ENCODE data around the gene N4BP3. TPM values are rescaled to one million over a fixed set of nuclear protein-coding genes. Genes with fewer than 3 reads are reported as not detected.

N4BP3 gene
- total RNA-seq, 2 experiments from 2014 or later: 26.1 to 28.3 TPM

- TF ChIP-seq CTCF (conservative IDR thresholded peaks at IDR 0.05; ENCODE audit: low read length): no peak
- no peak for TF ChIP-seq EZH2phosphoT487 (IDR thresholded peaks at IDR 0.05; ENCODE audit: borderline replicate concordance, low read depth, low read length)
- Histone ChIP-seq H3K27ac (ENCODE audit: low read depth, low read length, poor library complexity, severe bottlenecking) (no peak overlapping the region), H3K4me3 (ENCODE audit: low read depth, low read length, poor library complexity, severe bottlenecking) (no peak overlapping the region), H3K79me2 (ENCODE audit: insufficient read depth, low read depth, low read length) (no peaks in the 10 kb centered on the region), H3K9me2 (ENCODE audit: insufficient read depth, low read length) (no peaks in the 10 kb centered on the region), H3K4me2 (ENCODE audit: low read length) (no peak overlapping the region), H3K9me3 (ENCODE audit: low read length) (no peaks in the 10 kb centered on the region), H2AFZ (ENCODE audit: low read length) (no peak overlapping the region), H3K4me1 (ENCODE audit: insufficient read depth, low read length, poor library complexity, severe bottlenecking) (no peaks in the 10 kb centered on the region), H3K36me3 (ENCODE audit: insufficient read depth, low read length) (peaks cover 95% of the 10 kb centered on the region), H4K20me1 (ENCODE audit: insufficient read depth, low read length) (no peaks in the 10 kb centered on the region)
- no peak for DNase-seq (ENCODE audit: low spot score)
- CTCF ChIA-PET (ENCODE audit: unreplicated experiment): no interaction called here
- BruUV-seq (replicated peaks): no TSS peak
- POLR2A ChIA-PET: interaction anchor here (1.3 kb wide), 1 partner anchor 11 kb away, joined by 11 read pairs; the partner anchor contains the start of gene NHP2
- intact Hi-C loops (cut with micrococcal nuclease; ENCODE audit: unreplicated experiment): no loop called here
Measured at GRCh38 chr5:178142642-178143041, 29.3 kb downstream of the N4BP3 start.

GRCh38 chr5:178143246-178143645 lies 29.9 kb downstream of the N4BP3 start:
- no peaks in the 10 kb centered on the region for H3K79me2 ChIP-seq (ENCODE audit: insufficient read depth, low read depth, low read length)
- no peak for TF ChIP-seq CTCF (conservative IDR thresholded peaks at IDR 0.05; ENCODE audit: low read length)
- no peak for TF ChIP-seq EZH2phosphoT487 (IDR thresholded peaks at IDR 0.05; ENCODE audit: borderline replicate concordance, low read depth, low read length)
- CTCF ChIA-PET (ENCODE audit: unreplicated experiment): interaction anchor here (0.6 to 1.3 kb wide), 2 partner anchors 25 to 72 kb away, joined by 3 to 5 read pairs; no protein-coding TSS in a partner anchor

GRCh38 chr5:178143901-178144300 lies 30.6 kb downstream of the N4BP3 start:
- ChIA-PET POLR2A (no interaction called here), CTCF (ENCODE audit: unreplicated experiment) (interaction anchor here (0.5 to 1.3 kb wide), 3 partner anchors 25 to 73 kb away, joined by 3 to 5 read pairs (median 5); no protein-coding TSS in a partner anchor)
- no peak for DNase-seq (ENCODE audit: low spot score)
- Histone ChIP-seq H3K4me2 (ENCODE audit: low read length) (no peak overlapping the region), H3K4me3 (ENCODE audit: low read depth, low read length, poor library complexity, severe bottlenecking) (no peak overlapping the region), H3K4me1 (ENCODE audit: insufficient read depth, low read length, poor library complexity, severe bottlenecking) (no peaks in the 10 kb centered on the region), H3K36me3 (ENCODE audit: insufficient read depth, low read length) (peaks cover 95% of the 10 kb centered on the region), H3K27ac (ENCODE audit: low read depth, low read length, poor library complexity, severe bottlenecking) (no peak overlapping the region), H3K9me3 (ENCODE audit: low read length) (no peaks in the 10 kb centered on the region), H4K20me1 (ENCODE audit: insufficient read depth, low read length) (no peaks in the 10 kb centered on the region), H3K9me2 (ENCODE audit: insufficient read depth, low read length) (no peaks in the 10 kb centered on the region), H3K79me2 (ENCODE audit: insufficient read depth, low read depth, low read length) (no peaks in the 10 kb centered on the region), H2AFZ (ENCODE audit: low read length) (no peak overlapping the region)
- TF ChIP-seq CTCF (conservative IDR thresholded peaks at IDR 0.05; ENCODE audit: low read length) (no peak), EZH2phosphoT487 (IDR thresholded peaks at IDR 0.05; ENCODE audit: borderline replicate concordance, low read depth, low read length) (no peak)
- no TSS peak for BruUV-seq (replicated peaks)
- intact Hi-C loops (cut with micrococcal nuclease; ENCODE audit: unreplicated experiment): no loop called here

More at GRCh38 chr5:178143246-178143645, 29.9 kb downstream of the N4BP3 start:
- BruUV-seq (replicated peaks): no TSS peak
- Histone ChIP-seq H3K4me3 (ENCODE audit: low read depth, low read length, poor library complexity, severe bottlenecking) (no peak overlapping the region), H3K9me2 (ENCODE audit: insufficient read depth, low read length) (no peaks in the 10 kb centered on the region), H3K4me1 (ENCODE audit: insufficient read depth, low read length, poor library complexity, severe bottlenecking) (no peaks in the 10 kb centered on the region), H2AFZ (ENCODE audit: low read length) (no peak overlapping the region), H4K20me1 (ENCODE audit: insufficient read depth, low read length) (no peaks in the 10 kb centered on the region), H3K4me2 (ENCODE audit: low read length) (no peak overlapping the region), H3K36me3 (ENCODE audit: insufficient read depth, low read length) (peaks cover 95% of the 10 kb centered on the region), H3K27ac (ENCODE audit: low read depth, low read length, poor library complexity, severe bottlenecking) (no peak overlapping the region), H3K9me3 (ENCODE audit: low read length) (no peaks in the 10 kb centered on the region)
- POLR2A ChIA-PET: interaction anchor here (0.5 to 1.3 kb wide), 2 partner anchors 10 to 57 kb away, joined by 3 to 11 read pairs; partner anchors contain the start of gene NHP2
- intact Hi-C loops (cut with micrococcal nuclease; ENCODE audit: unreplicated experiment): no loop called here
- DNase-seq (ENCODE audit: low spot score): no peak
